OCI-LY1 (cell line): Measurements from ENCODE around the gene ACSM4.

Experiments
- H2AFZ ChIP-seq: fragments of 200-600 bp; sonication (generic), shearing (Covaris generic); 2 replicates; pipeline ENCODE4 v1.6.0; 2014; ENCODE audit warnings: antibody characterized with exemption, mild to moderate bottlenecking, low read length
- H3F3A ChIP-seq: fragments of 200-600 bp; sonication (generic), shearing (Covaris generic); 2 replicates; pipeline ENCODE4 v1.6.0; 2014; ENCODE audit warnings: mild to moderate bottlenecking, antibody characterized with exemption, low read length, moderate library complexity; ENCODE audit not compliant: insufficient read depth
- H3K27ac ChIP-seq: fragments of 200-600 bp; sonication (generic); 2 replicates; pipeline ENCODE4 v1.5.1; 2014; ENCODE audit warnings: low read length, mixed run types, mild to moderate bottlenecking, low read depth; ENCODE audit not compliant: poor library complexity, severe bottlenecking
- H3K27me3 ChIP-seq: fragments of 200-600 bp; sonication (generic); 2 replicates; pipeline ENCODE4 v1.6.0; 2014; ENCODE audit warnings: antibody characterized with exemption, mild to moderate bottlenecking, low read length, moderate library complexity; ENCODE audit not compliant: insufficient read depth
- H3K36me3 ChIP-seq: fragments of 200-600 bp; sonication (generic); 2 replicates; pipeline ENCODE4 v1.6.1; 2014; ENCODE audit warnings: mild to moderate bottlenecking, antibody characterized with exemption, low read length, moderate library complexity, mixed read lengths; ENCODE audit not compliant: insufficient read depth
- H3K4me1 ChIP-seq: fragments of 200-600 bp; sonication (generic); 2 replicates; pipeline ENCODE4 v1.5.1; 2014; ENCODE audit warnings: mild to moderate bottlenecking, low read length, moderate library complexity; ENCODE audit not compliant: insufficient read depth, severe bottlenecking
- H3K4me2 ChIP-seq: fragments of 200-600 bp; sonication (generic), shearing (Covaris generic); 2 replicates; pipeline ENCODE4 v1.6.1; 2014; ENCODE audit warnings: low read length
- H3K4me3 ChIP-seq: fragments of 200-600 bp; sonication (generic); 2 replicates; pipeline ENCODE4 v1.5.1; 2014; ENCODE audit warnings: low read length, low read depth, mild to moderate bottlenecking, mixed read lengths; ENCODE audit not compliant: poor library complexity, severe bottlenecking
- H3K79me2 ChIP-seq: fragments of 200-600 bp; shearing (Covaris generic); 2 replicates; pipeline ENCODE4 v1.6.1; 2016; ENCODE audit warnings: mixed run types, low read length, mixed read lengths; ENCODE audit not compliant: insufficient read depth
- H3K9ac ChIP-seq: fragments of 200-600 bp; sonication (generic), shearing (Covaris generic); 2 replicates; pipeline ENCODE4 v1.6.1; 2014; ENCODE audit warnings: mild to moderate bottlenecking, low read length, mixed read lengths
- H3K9me2 ChIP-seq: fragments of 200-600 bp; sonication (generic), shearing (Covaris generic); 2 replicates; pipeline ENCODE4 v1.6.1; 2014; ENCODE audit warnings: low read depth, mild to moderate bottlenecking, low read length, mixed read lengths
- H3K9me3 ChIP-seq: fragments of 200-600 bp; shearing (Covaris generic); 2 replicates; pipeline ENCODE4 v1.6.1; 2014; ENCODE audit warnings: low read length, mixed read lengths
- H4K20me1 ChIP-seq: fragments of 200-600 bp; sonication (generic), shearing (Covaris generic); 2 replicates; pipeline ENCODE4 v1.6.0; 2016; ENCODE audit warnings: mild to moderate bottlenecking, low read length; ENCODE audit not compliant: insufficient read depth
- CTCF ChIP-seq: fragments of 200-600 bp; sonication (generic), shearing (Covaris generic); IDR thresholded peaks from 2 replicates; pipeline ENCODE4 v1.5.1; 2017; ENCODE audit warnings: mild to moderate bottlenecking, antibody characterized with exemption, low read length, moderate library complexity, mixed read lengths
- EZH2 ChIP-seq: fragments of 200-600 bp; sonication (generic), shearing (Covaris generic); IDR thresholded peaks from 2 replicates; pipeline ENCODE4 v1.8.0; 2017; ENCODE audit warnings: borderline replicate concordance, mixed run types, mild to moderate bottlenecking, antibody characterized with exemption, low read length, moderate library complexity, mixed read lengths

The ACSM4 gene, protein sequence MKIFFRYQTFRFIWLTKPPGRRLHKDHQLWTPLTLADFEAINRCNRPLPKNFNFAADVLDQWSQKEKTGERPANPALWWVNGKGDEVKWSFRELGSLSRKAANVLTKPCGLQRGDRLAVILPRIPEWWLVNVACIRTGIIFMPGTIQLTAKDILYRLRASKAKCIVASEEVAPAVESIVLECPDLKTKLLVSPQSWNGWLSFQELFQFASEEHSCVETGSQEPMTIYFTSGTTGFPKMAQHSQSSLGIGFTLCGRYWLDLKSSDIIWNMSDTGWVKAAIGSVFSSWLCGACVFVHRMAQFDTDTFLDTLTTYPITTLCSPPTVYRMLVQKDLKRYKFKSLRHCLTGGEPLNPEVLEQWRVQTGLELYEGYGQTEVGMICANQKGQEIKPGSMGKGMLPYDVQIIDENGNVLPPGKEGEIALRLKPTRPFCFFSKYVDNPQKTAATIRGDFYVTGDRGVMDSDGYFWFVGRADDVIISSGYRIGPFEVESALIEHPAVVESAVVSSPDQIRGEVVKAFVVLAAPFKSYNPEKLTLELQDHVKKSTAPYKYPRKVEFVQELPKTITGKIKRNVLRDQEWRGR

DNA sequence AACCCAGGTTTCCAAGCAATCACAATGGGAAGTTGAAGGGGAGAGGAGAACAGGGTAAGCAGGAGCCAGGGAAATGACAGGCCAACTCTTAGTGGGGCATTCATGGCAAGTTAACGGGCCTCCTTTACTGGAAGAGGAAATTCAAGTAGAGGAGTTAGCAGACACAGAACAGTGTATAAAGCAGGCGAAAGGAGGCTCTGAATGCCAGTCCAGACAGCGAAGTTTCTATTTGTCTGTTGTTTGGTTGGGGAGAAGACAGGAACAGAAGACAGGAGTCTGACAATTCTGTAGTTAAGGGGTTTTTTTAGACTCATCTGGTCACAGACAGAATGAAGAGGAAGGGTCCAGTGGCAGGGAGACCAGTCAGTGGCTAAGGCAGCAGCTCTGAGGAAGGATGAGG, at the start of gene ACSM4:
TSS of gene ACSM4 (plus strand) at position 301 of the 400 bp plus-strand sequence. CDS start 260 bp downstream, outside the sequence.
- no peak within 1 kb of the TSS for H3K9ac ChIP-seq
- no peaks in the 10 kb centered on the region for H3K79me2 ChIP-seq
- no peaks in the 10 kb centered on the region for H3K36me3 ChIP-seq
- H3K4me3 ChIP-seq: no peak within 1 kb of the TSS
- H3K4me2 ChIP-seq: no peak within 1 kb of the TSS
- H3F3A ChIP-seq: no peaks in the 10 kb centered on the region
- no peak within 1 kb of the TSS for H2AFZ ChIP-seq
- H3K27me3 ChIP-seq: no peaks in the 10 kb centered on the region
- H3K4me1 ChIP-seq: no peaks in the 10 kb centered on the region
- H3K9me2 ChIP-seq: no peaks in the 10 kb centered on the region
- H3K27ac ChIP-seq: no peak within 1 kb of the TSS
- no peaks in the 10 kb centered on the region for H3K9me3 ChIP-seq
- TF ChIP-seq EZH2: no peak
- TF ChIP-seq CTCF: no peak
- H4K20me1 ChIP-seq: no peaks in the 10 kb centered on the region

DNA sequence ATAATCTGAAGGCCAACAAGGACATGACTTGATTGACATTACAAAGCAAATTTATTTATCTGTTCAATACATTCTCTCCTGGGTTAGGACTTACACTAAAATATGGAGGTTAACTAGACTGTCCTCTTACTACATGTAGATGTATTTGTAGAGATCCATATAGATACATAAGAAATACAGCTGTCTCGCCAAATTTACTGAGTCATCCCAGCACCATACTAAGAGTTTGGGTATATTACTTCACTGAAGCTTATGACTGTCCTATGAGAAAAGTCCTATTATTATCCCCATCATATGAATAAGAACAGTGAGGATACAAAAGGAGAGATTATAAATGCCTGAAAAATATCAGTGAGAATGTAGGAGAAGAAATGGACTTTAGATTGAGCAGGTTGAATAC, 44.8 kb upstream of the ACSM4 start:
- Histone ChIP-seq H3K9ac (no peak overlapping the region), H3K9me3 (no peaks in the 10 kb centered on the region), H3K27ac (no peak overlapping the region), H2AFZ (no peak overlapping the region), H3K79me2 (no peaks in the 10 kb centered on the region), H4K20me1 (no peaks in the 10 kb centered on the region), H3K4me3 (no peak overlapping the region), H3K9me2 (no peaks in the 10 kb centered on the region), H3K4me2 (no peak overlapping the region), H3K4me1 (no peaks in the 10 kb centered on the region), H3K36me3 (no peaks in the 10 kb centered on the region), H3F3A (no peaks in the 10 kb centered on the region), H3K27me3 (no peaks in the 10 kb centered on the region)
- TF ChIP-seq EZH2 (no peak), CTCF (no peak)

DNA sequence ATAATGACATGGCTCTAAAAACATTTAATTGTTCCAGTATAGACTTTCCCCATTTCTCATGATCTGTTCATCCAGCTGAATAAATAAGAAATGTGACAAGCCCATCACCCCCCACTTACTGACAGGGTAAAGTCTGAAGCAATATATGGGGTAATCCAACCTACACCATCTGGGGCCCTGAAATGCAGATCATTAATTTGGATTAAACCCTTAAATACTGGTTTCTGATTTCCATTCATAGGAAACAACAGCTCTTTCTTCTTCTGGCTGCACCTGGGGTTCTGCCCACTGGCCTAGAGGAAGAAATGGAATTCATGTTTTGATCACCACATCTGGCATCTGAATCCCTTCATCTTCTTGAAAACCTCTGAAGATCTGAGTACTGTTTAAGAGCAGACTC, 39.3 kb upstream of the ACSM4 start:
- H3K9ac ChIP-seq: no peak overlapping the region
- H3F3A ChIP-seq: no peaks in the 10 kb centered on the region
- H3K9me2 ChIP-seq: no peaks in the 10 kb centered on the region
- H3K36me3 ChIP-seq: no peaks in the 10 kb centered on the region
- no peaks in the 10 kb centered on the region for H4K20me1 ChIP-seq
- H3K27ac ChIP-seq: no peak overlapping the region
- no peak overlapping the region for H2AFZ ChIP-seq
- H3K9me3 ChIP-seq: no peaks in the 10 kb centered on the region
- TF ChIP-seq EZH2 (no peak), CTCF (no peak)
- H3K4me3 ChIP-seq: no peak overlapping the region
- H3K4me1 ChIP-seq: no peaks in the 10 kb centered on the region
- H3K79me2 ChIP-seq: no peaks in the 10 kb centered on the region
- no peaks in the 10 kb centered on the region for H3K27me3 ChIP-seq
- no peak overlapping the region for H3K4me2 ChIP-seq
